ENCODE measurements around the gene CASTOR1.

The CASTOR1 gene

DNA sequence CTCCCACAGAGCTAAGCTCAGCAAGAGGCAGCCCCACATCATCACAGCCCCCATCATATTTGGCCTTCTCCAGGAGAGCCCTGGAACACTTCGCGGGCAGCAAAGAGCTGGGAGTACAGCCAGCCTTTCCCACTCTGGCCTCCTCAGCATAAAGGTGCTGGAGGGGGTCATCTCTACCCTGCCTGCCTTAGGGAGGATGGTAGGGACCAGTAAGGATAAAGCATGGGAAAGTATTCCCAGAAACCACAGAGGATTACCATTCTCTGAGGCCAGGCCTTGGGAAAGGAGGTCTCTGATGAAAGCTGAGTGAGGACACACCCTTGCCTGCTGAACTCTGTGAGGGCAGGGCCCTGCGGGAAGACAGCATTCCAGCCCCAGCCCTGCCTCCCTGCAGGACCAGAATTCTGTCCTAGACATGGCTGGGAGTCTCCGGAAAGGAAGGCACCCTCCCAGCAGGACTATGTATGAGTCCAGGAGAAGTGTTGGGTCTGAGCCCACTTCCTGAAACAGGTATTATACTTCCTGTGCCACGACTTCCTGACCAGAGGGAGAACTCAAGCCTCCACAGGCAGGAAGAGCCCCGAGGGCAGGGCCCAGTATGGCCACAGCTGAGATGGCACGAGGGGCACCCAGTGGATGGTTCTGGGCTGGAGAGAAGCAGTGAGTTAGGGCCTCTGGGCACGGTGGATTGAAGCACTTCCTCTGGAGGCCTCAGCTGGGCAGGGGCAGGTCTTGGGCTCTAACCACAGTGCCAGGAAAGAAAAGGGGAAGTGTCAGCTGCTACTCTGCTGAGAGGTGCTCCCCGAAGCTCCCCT, 12.9 kb upstream of the CASTOR1 start:
- no peak for DNase-seq (ENCODE audit: low read depth in 4 of 4, low spot score in 1 of 4)

GRCh38 chr22:30299322-30299721, 10.0 kb upstream of the CASTOR1 start:
- DNase-seq (ENCODE audit: low read depth in 4 of 4, low spot score in 1 of 4): no peak

DNA sequence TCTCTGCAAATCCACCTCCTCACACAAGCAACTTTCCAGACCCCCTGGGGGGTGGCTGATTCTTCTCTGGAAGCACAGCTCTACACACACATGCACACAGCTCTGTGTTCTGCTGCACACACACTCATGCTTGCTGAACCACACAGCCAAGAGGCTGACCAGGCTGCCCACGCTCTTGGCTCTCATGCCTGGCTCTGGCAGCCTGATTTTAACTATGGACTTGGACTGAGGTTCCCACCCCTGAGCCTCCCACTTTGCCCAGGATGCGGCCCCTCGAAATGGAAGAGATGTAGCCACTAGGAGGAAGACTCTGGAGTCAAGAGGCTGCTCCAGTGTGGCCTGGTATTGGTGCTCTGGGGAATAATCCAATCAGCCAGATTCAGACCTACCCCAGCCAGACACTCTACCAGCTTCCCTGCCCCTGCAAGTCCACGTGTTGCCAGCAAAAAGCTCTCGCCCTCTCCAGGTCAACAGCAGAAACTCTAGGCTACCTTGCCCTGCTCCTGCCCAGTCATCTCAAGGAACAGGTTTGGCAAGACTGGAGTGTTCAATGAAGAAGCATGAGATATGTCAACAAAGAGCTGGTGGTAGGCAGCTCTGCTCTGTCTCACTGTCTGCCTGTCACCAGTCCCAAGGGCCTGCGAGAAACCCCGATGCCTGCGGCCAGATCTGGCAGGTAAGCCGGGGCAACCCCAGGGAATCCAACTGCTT, 8.8 kb upstream of the CASTOR1 start:
- no peak for DNase-seq (ENCODE audit: low read depth in 4 of 4, low spot score in 1 of 4)

GRCh38 chr22:30297276-30297990, 8.1 kb upstream of the CASTOR1 start:
- no peak for DNase-seq (ENCODE audit: low read depth in 4 of 4, low spot score in 1 of 4)

DNA sequence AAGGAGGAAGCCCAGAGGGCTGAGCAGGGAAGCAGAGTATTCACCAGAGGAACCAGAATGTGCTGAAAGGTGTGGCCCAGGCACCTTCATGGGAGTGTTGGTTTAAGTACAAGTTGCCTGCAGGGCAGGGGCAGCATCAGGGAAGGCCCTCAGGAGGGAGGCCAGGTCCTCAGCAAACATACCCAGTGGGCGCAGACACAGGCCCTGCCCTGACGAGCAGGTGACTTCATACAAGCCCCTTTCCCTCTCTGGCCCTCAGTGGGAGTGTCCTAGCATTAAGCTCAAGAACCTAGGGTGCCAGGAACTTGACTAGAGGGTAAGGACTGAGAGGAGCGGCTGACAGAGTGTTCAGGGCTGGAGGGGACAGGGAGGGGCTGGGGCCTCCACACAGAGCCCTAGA, 7.5 kb upstream of the CASTOR1 start:
- DNase-seq (ENCODE audit: low read depth in 4 of 4, low spot score in 1 of 4): no peak

GRCh38 chr22:30296324-30296723, 7.0 kb upstream of the CASTOR1 start:
- DNase-seq (ENCODE audit: low read depth in 4 of 4, low spot score in 1 of 4): no peak

- DNase-seq (ENCODE audit: low read depth in 4 of 4, low spot score in 1 of 4): no peak
Observed at GRCh38 chr22:30295576-30295975, 6.3 kb upstream of the CASTOR1 start.

DNA sequence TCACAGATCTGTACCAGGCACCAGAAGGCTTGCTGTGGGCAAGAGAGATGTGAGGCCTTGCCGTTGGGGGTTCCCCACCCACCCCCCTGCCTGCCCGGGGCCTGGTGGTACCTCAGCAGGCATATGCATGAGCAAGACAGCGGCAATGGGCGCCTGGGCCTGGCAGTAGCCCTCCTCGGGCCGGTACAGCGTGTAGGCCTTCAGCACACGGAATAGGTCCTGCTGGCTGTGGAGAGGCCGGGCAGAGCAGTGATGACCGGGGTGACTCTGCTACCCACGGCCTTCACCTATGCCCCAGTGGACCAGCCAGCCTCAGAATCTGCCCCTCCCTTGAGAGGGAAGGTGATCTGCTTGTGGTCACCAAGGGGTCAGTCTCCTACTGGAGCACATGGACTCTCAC, 5.5 kb upstream of the CASTOR1 start:
- no peak for DNase-seq (ENCODE audit: low read depth in 4 of 4, low spot score in 1 of 4)

GRCh38 chr22:30294066-30294465, 4.8 kb upstream of the CASTOR1 start:
- no peak for DNase-seq (ENCODE audit: low read depth in 4 of 4, low spot score in 1 of 4)

DNA sequence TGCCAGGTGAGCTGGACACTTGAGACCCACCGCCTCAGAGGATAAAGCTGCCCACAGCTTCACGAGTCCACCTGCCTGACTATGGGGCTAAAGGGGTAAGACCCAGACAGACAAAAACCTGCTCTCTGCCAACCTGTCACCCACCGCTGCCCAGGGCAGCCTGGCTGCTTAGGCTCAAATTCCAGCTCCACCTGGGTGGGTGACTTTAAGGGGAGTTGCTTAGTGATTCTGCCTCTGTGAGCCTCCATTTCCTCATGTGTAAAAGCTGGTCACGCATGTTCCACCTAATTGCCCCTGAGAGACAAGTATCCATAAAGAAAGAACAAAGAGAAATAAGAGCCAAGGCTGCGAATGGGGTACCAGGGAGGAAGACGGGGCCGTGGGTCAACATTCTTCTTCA, 3.7 kb upstream of the CASTOR1 start:
- DNase-seq (ENCODE audit: low read depth in 4 of 4, low spot score in 1 of 4): no peak

DNA sequence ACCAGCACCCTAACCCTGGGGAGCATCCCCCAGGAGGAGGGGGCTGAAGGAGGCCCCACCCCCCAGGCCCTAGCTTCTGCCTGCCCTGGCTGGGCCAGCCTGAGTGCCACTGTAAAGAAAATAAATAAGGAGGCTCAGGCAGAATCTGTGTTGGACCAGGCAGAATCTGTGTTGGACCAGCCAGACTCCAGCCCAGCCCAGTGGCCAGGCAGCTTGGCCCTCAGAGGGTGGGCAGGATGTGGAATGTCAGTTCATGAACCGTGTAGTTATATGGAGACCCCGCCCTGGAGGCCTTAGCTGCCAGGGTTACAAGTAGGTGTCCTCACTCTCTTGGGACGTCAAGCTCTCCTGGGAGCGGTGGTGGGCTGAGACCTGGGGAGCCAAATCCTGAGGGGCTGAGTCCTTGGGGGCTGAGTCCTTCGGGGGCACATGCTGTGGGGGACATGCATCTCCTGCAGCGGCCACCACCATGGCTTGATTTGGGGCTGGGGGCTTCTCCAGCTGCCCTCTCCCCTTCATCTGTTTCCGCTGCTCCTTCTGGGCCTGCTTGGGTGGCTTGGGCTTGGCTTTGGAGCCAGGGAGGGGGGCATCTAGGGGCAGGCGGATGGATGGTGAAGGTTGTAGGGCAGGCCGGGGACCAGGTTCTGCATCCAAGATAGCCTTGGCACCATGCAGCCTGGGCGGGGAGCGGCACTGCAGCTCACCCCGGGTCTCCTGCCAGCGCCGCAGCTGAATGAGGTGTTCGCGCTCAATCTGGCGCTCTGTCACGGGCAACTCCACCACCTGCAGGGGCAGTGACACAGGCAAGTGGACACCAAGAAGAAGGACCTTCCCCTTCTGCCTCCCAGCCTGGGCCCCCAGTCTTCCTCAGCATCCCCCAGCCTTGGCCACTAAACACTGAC, 3.0 kb upstream of the CASTOR1 start:
- no peak for DNase-seq (ENCODE audit: low read depth in 4 of 4, low spot score in 1 of 4)

DNA sequence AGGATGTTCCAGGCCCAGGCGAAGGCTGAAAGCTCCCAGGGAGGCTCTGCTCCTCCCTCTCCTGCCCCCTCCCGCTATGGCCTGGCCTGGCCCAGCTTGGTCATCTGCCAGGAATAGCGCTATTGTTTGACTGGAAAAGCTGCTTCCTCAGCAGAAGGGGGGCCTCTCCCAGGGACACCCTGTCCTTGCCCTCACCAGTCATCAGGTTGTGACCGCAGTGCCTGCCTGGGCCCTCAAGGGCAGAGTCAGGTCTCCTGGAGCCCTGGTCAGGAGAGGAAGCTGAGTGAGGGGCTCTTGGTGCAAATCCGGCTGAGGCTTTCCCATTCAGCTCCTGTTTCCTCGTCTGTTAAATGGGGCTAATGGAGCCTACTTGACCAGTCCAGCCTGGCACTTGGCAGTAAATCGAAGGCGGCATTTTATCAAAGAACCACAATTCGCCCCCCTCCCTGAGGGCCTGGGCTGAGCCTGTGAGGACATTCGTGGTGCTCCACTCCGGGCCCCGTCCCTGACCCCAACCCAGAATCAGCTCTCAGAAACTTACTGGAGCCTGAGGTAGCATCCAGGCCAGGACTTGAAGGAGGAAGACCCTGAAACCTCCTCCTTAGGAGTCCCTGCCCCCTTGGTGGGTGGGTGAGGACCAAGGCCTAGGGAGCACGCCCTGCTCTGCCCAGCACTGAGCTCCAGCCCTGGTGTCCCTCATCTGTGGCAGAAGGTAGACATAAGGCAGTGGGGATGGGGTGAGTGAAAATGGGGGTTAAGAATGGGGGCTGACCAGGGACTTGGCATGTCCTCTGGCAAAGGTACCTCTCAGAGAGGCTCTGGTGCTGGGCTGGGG, 2.0 kb upstream of the CASTOR1 start:
- DNase-seq (ENCODE audit: low read depth in 4 of 4, low spot score in 1 of 4): no peak

- DNase-seq (ENCODE audit: low read depth in 4 of 4, low spot score in 1 of 4): no peak
Observed at GRCh38 chr22:30290342-30291057, 1.2 kb upstream of the CASTOR1 start.

GRCh38 chr22:30289980-30290313, 642 bp upstream of the CASTOR1 start:
- DNase-seq (ENCODE audit: low read depth in 4 of 4, low spot score in 1 of 4): no peak

DNA sequence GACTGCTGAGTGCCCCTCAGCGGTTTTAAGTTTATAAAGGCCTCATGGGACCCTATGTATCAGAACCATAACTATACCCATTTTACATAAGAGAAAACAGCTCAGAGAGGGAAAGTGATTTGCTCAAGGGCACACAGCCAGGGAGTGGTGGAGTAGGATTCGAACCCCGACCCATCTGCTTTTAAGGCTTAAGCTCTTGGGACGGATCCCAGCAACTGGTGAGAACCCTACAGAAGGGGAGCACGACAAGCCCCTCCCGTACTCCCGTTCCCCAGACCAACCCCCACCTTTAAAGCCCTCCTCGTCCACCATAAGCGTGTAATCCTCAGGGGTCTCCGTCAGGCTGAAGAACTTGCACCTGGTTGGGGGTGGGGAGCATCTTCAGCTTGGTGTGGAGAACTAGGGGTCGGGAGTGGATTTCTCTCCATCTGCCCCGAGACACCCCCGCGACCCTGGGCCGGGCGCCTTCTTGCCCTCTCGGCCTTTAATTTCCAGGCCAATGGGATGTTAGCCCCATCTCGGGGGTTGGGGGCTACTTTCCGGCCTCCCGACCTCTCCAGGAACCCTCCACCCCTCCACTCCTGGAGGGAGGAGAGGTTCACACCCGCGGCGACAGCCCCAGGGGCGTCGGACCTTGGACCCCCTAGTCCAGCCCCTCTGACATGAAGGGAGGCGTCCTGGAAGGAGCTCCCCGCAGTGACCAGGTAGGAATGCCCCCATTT, 725 bp downstream of the CASTOR1 start:
- no peak for DNase-seq (ENCODE audit: low read depth in 4 of 4, low spot score in 1 of 4)

- peak; percentile 70 to 86 (median 80) for DNase-seq (ENCODE audit: low read depth in 4 of 4, low spot score in 1 of 4)
Observed at GRCh38 chr22:30287648-30288418, 1.5 kb downstream of the CASTOR1 start.

- peak; percentile 80 to 88 (median 81) for DNase-seq (ENCODE audit: low read depth in 4 of 4, low spot score in 1 of 4)
Observed at GRCh38 chr22:30286813-30287647, 2.3 kb downstream of the CASTOR1 start.
